H9 (cell line): ENCODE results near the gene COL23A1. TPM values are rescaled to one million over a fixed set of nuclear protein-coding genes. Genes with fewer than 3 reads are reported as not detected.
A peak's percentile ranks its signal among the peaks of the same experiment; 100 is the strongest.

Experiments used
- DNase-seq: peaks from one replicate; pipeline ENCODE4 v3.0.0-alpha.2; 2017
- H2AFZ ChIP-seq: one replicate; pipeline ENCODE4 v1.6.1; 2013; ENCODE audit warnings: mild to moderate bottlenecking, low read length, control low read depth, moderate library complexity
- H2AK5ac ChIP-seq: 2 replicates; pipeline ENCODE4 v1.6.1; 2013; ENCODE audit warnings: low read length, control low read depth, mixed read lengths; ENCODE audit not compliant: insufficient read length
- H2BK120ac ChIP-seq: one replicate; pipeline ENCODE4 v1.6.1; 2013; ENCODE audit warnings: low read depth, mild to moderate bottlenecking, low read length, control low read depth, inconsistent platforms; ENCODE audit not compliant: poor library complexity, severe bottlenecking
- H2BK12ac ChIP-seq: 2 replicates; pipeline ENCODE4 v1.6.1; 2013; ENCODE audit warnings: low read length, control low read depth, mixed read lengths, low read depth; ENCODE audit not compliant: insufficient read length
- H2BK15ac ChIP-seq: 2 replicates; pipeline ENCODE4 v1.6.1; 2013; ENCODE audit warnings: low read depth, low read length, control low read depth
- H2BK20ac ChIP-seq: one replicate; pipeline ENCODE4 v1.6.1; 2013; ENCODE audit warnings: low read depth, mild to moderate bottlenecking, low read length, control low read depth, inconsistent platforms; ENCODE audit not compliant: poor library complexity, severe bottlenecking
- H2BK5ac ChIP-seq: 2 replicates; pipeline ENCODE4 v1.6.1; 2013; ENCODE audit warnings: low read length, control low read depth, mixed read lengths; ENCODE audit not compliant: insufficient read length
- H3K14ac ChIP-seq: 2 replicates; pipeline ENCODE4 v1.6.1; 2013; ENCODE audit warnings: low read length, control low read depth; ENCODE audit not compliant: insufficient read depth
- H3K18ac ChIP-seq: 2 replicates; pipeline ENCODE4 v1.6.1; 2013; ENCODE audit warnings: low read depth, mild to moderate bottlenecking, mixed read lengths, low read length, control low read depth; ENCODE audit not compliant: insufficient read length
- H3K23ac ChIP-seq: 2 replicates; pipeline ENCODE4 v1.6.1; 2013; ENCODE audit warnings: low read length, control low read depth, mixed read lengths, low read depth; ENCODE audit not compliant: insufficient read length
- H3K23me2 ChIP-seq: 2 replicates; pipeline ENCODE4 v1.6.1; 2013; ENCODE audit warnings: low read depth, mild to moderate bottlenecking, mixed read lengths, low read length, control low read depth; ENCODE audit not compliant: insufficient read length, poor library complexity, severe bottlenecking
- H3K27ac ChIP-seq: 2 replicates; pipeline ENCODE4 v1.5.1; 2013; ENCODE audit warnings: low read length, control low read depth, mixed read lengths, low read depth; ENCODE audit not compliant: insufficient read length
- H3K27me3 ChIP-seq: 2 replicates; pipeline ENCODE4 v1.6.1; 2013; ENCODE audit warnings: low read length, control low read depth, inconsistent platforms; ENCODE audit not compliant: insufficient read depth
- H3K4ac ChIP-seq: 2 replicates; pipeline ENCODE4 v1.6.1; 2013; ENCODE audit warnings: low read depth, mild to moderate bottlenecking, control low read depth, inconsistent platforms, low read length, moderate library complexity
- H3K4me1 ChIP-seq: 2 replicates; pipeline ENCODE4 v1.6.1; 2013; ENCODE audit warnings: low read length, control low read depth, inconsistent platforms; ENCODE audit not compliant: insufficient read depth
- H3K4me2 ChIP-seq: 2 replicates; pipeline ENCODE4 v1.6.1; 2013; ENCODE audit warnings: low read length, control low read depth, mixed read lengths; ENCODE audit not compliant: insufficient read length, insufficient read depth
- H3K56ac ChIP-seq: 2 replicates; pipeline ENCODE4 v1.6.1; 2013; ENCODE audit warnings: low read depth, mild to moderate bottlenecking, mixed read lengths, low read length, control low read depth; ENCODE audit not compliant: insufficient read length
- H3K79me1 ChIP-seq: 2 replicates; pipeline ENCODE4 v1.6.1; 2013; ENCODE audit warnings: low read depth, mild to moderate bottlenecking, moderate library complexity, low read length, control low read depth, inconsistent platforms; ENCODE audit not compliant: insufficient read depth, poor library complexity, severe bottlenecking
- H3K79me2 ChIP-seq: 2 replicates; pipeline ENCODE4 v1.6.1; 2013; ENCODE audit warnings: low read length, control low read depth, inconsistent platforms; ENCODE audit not compliant: insufficient read depth
- H3K9ac ChIP-seq: 2 replicates; pipeline ENCODE4 v1.6.1; 2013; ENCODE audit warnings: low read length, control low read depth, mixed read lengths; ENCODE audit not compliant: insufficient read length; ENCODE audit errors: extremely low read depth
- H3K9me3 ChIP-seq: one replicate; pipeline ENCODE4 v1.6.1; 2013; ENCODE audit warnings: low read depth, low read length, inconsistent platforms; ENCODE audit not compliant: control insufficient read depth
- H3T11ph ChIP-seq: one replicate; pipeline ENCODE4 v1.6.1; 2013; ENCODE audit warnings: mild to moderate bottlenecking, low read length, control low read depth, inconsistent platforms
- H4K20me1 ChIP-seq: one replicate; pipeline ENCODE4 v1.6.1; 2013; ENCODE audit not compliant: control insufficient read depth, insufficient read length, insufficient read depth
- H4K5ac ChIP-seq: 2 replicates; pipeline ENCODE4 v1.6.1; 2013; ENCODE audit warnings: low read depth, mild to moderate bottlenecking, mixed read lengths, low read length, control low read depth; ENCODE audit not compliant: insufficient read length
- H4K8ac ChIP-seq: replicated peaks from 2 replicates; pipeline ENCODE4 v1.6.1; 2013; ENCODE audit warnings: low read length, control low read depth, mixed read lengths, low read depth; ENCODE audit not compliant: insufficient read length
- H4K91ac ChIP-seq: 2 replicates; pipeline ENCODE4 v1.6.1; 2013; ENCODE audit warnings: low read depth, mild to moderate bottlenecking, moderate library complexity, mixed read lengths, low read length, control low read depth; ENCODE audit not compliant: insufficient read length
- H3K27ac Mint-ChIP-seq, 3 experiments: 2 replicates in 2 of 3; 3 replicates in 1 of 3; pipeline ENCODE4 v1.8.0; 2020 to 2021; ENCODE audit warnings: mixed read lengths in 3 of 3, mild to moderate bottlenecking in 1 of 3, moderate library complexity in 1 of 3
- H3K27me3 Mint-ChIP-seq: 2 replicates; pipeline ENCODE4 v1.8.0; 2021; ENCODE audit warnings: low read depth, mild to moderate bottlenecking, moderate library complexity, mixed read lengths
- H3K36me3 Mint-ChIP-seq, 3 experiments: 2 replicates in 2 of 3; 3 replicates in 1 of 3; pipeline ENCODE4 v1.8.0; 2020 to 2021; ENCODE audit warnings: low read depth in 3 of 3, mixed read lengths in 3 of 3; ENCODE audit not compliant: insufficient read depth in 1 of 3
- H3K4me1 Mint-ChIP-seq, 2 experiments: 2 replicates each; pipeline ENCODE4 v1.8.0; 2020; ENCODE audit warnings: mixed read lengths in 2 of 2
- H3K4me3 Mint-ChIP-seq, 2 experiments: 2 replicates in 1 of 2; 3 replicates in 1 of 2; pipeline ENCODE4 v1.8.0; 2020 to 2021; ENCODE audit warnings: mild to moderate bottlenecking in 2 of 2, mixed read lengths in 2 of 2, moderate library complexity in 1 of 2
- H3K9me3 Mint-ChIP-seq, 2 experiments: 2 replicates in 1 of 2; 3 replicates in 1 of 2; pipeline ENCODE4 v1.8.0; 2020; ENCODE audit warnings: mild to moderate bottlenecking in 2 of 2, mixed read lengths in 2 of 2, moderate library complexity in 1 of 2
- WGBS: extraction: QIAGEN DNeasy Blood & Tissue Kit; methylation state at CpG from one replicate; pipeline ENCODE4 v1.1.7; 2013; ENCODE audit warnings: missing lambda C conversion rate, low lambda C conversion rate, mixed read lengths; ENCODE audit not compliant: insufficient read length; ENCODE audit errors: extremely low coverage; 5-methylcytosine and 5-hydroxymethylcytosine counted together
- total RNA-seq: library from RNA; stranded (reverse); gene quantifications from 2 replicates; pipeline ENCODE4 v1.2.1, GENCODE V29; 2021
- TF ChIP-seq, protein P1 (sequence below): fragments of 200-600 bp; sonication (generic); conservative IDR thresholded peaks from 3 replicates; pipeline ENCODE4 v1.8.0; 2021; ENCODE audit warnings: antibody characterized with exemption, mild to moderate bottlenecking

COL23A1 gene
- total RNA-seq, 1 experiment from 2014 or later: 2.6 TPM

DNA sequence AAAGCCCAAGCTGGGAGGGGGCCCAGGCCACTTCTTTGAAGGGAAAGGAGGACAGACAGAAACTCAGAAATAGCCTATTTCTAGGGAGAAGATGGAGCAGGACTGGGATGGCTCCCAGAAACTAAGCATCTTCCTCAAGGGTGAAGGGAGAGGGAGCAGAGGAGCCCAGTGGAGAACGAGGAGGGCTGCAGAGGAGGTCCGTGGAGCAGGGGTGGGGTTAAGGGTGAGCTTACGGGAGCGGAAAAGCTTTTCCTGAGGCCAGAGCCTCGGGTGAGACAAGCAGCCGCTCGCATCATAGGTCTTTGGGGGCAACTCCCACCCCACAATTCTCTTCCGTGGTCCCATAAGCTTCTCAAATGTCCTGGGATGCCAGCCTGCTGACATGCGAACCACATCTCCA, 230.5 kb downstream of the COL23A1 start:
- no peak overlapping the region for H2BK15ac ChIP-seq
- WGBS: no CpG with 5 or more reads among the region's 9 CpGs
- no peak overlapping the region for H3K56ac ChIP-seq
- no peak overlapping the region for H2BK12ac ChIP-seq
- no peak overlapping the region for H3T11ph ChIP-seq
- no peak overlapping the region for H2BK120ac ChIP-seq
- no peak overlapping the region for H3K14ac ChIP-seq
- H2BK5ac ChIP-seq: no peak overlapping the region
- no peaks in the 10 kb centered on the region for H3K27me3 ChIP-seq
- no peak overlapping the region for H3K9ac ChIP-seq
- peak overlapping the region in 1 of 3 experiments; percentile 65; a peak in 2 of 7 replicates for H3K27ac Mint-ChIP-seq
- H3K4me1 ChIP-seq: no peaks in the 10 kb centered on the region
- H3K23me2 ChIP-seq: no peaks in the 10 kb centered on the region
- no peaks in the 10 kb centered on the region for H3K79me1 ChIP-seq
- H4K91ac ChIP-seq: no peak overlapping the region
- no peak overlapping the region for H2BK20ac ChIP-seq
- no peak overlapping the region for H4K5ac ChIP-seq
- no peak overlapping the region for H3K4me3 Mint-ChIP-seq
- no peak for DNase-seq
- TF ChIP-seq, protein P1, sequence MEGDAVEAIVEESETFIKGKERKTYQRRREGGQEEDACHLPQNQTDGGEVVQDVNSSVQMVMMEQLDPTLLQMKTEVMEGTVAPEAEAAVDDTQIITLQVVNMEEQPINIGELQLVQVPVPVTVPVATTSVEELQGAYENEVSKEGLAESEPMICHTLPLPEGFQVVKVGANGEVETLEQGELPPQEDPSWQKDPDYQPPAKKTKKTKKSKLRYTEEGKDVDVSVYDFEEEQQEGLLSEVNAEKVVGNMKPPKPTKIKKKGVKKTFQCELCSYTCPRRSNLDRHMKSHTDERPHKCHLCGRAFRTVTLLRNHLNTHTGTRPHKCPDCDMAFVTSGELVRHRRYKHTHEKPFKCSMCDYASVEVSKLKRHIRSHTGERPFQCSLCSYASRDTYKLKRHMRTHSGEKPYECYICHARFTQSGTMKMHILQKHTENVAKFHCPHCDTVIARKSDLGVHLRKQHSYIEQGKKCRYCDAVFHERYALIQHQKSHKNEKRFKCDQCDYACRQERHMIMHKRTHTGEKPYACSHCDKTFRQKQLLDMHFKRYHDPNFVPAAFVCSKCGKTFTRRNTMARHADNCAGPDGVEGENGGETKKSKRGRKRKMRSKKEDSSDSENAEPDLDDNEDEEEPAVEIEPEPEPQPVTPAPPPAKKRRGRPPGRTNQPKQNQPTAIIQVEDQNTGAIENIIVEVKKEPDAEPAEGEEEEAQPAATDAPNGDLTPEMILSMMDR: no peak
- peaks cover 4% of the 10 kb centered on the region for H3K27me3 Mint-ChIP-seq
- no peak overlapping the region for H3K27ac ChIP-seq
- H4K8ac ChIP-seq: no peak overlapping the region
- H3K23ac ChIP-seq: no peak overlapping the region
- H3K18ac ChIP-seq: no peak overlapping the region
- H3K36me3 Mint-ChIP-seq: peaks cover 0 to 3% (median 0%) of the 10 kb centered on the region in 3 experiments; a peak in 1 of 7 replicates
- H3K4me2 ChIP-seq: no peak overlapping the region
- no peaks in the 10 kb centered on the region for H4K20me1 ChIP-seq
- no peak overlapping the region for H3K4ac ChIP-seq
- H3K79me2 ChIP-seq: no peaks in the 10 kb centered on the region
- no peak overlapping the region for H2AFZ ChIP-seq
- H3K4me1 Mint-ChIP-seq: peaks cover 41 to 51% of the 10 kb centered on the region in 2 experiments
- no peaks in the 10 kb centered on the region for H3K9me3 ChIP-seq
- no peak overlapping the region for H2AK5ac ChIP-seq
- H3K9me3 Mint-ChIP-seq: peaks cover 0 to 7% of the 10 kb centered on the region in 2 experiments; a peak in 2 of 5 replicates
